Esophagus muscularis mucosa (tissue), 4 donors: ENCODE data around the gene GPR158. TPM values are rescaled to one million over a fixed set of nuclear protein-coding genes. Genes with fewer than 3 reads are reported as not detected.

Experiments
- DNase-seq: peaks from one replicate; pipeline ENCODE4 v3.0.0-alpha.2; 2017; ENCODE audit errors: extremely low spot score
- H3K27ac ChIP-seq, 4 donors: fragments of 200-600 bp; sonication (generic); replicated peaks in 1 of 4; 1 replicate in 3 of 4; 2 replicates in 1 of 4; pipeline ENCODE4 v1.5.1; 2016 to 2019; ENCODE audit warnings: mild to moderate bottlenecking in 1 of 4
- H3K27me3 ChIP-seq, 4 donors: fragments of 200-600 bp; sonication (generic); one replicate each; pipeline versions ENCODE4 v1.5.1 to v1.6.0; 2016 to 2019
- H3K36me3 ChIP-seq, 4 donors: fragments of 200-600 bp; sonication (generic); one replicate each; pipeline ENCODE4 v1.5.1; 2016 to 2019
- H3K4me1 ChIP-seq, 4 donors: fragments of 200-600 bp; sonication (generic); one replicate each; pipeline ENCODE4 v1.5.1; 2016 to 2019
- H3K4me3 ChIP-seq, 4 donors: fragments of 200-600 bp; sonication (generic); 1 replicate in 2 of 4; 2 replicates in 2 of 4; pipeline ENCODE4 v1.5.1; 2016 to 2019; ENCODE audit warnings: mild to moderate bottlenecking in 4 of 4, moderate library complexity in 1 of 4
- H3K9me3 ChIP-seq, 4 donors: fragments of 200-600 bp; sonication (generic); 1 replicate in 3 of 4; 2 replicates in 1 of 4; pipeline ENCODE4 v1.5.1; 2016 to 2019
- EP300 ChIP-seq: sonication (generic); formaldehyde crosslinking; IDR thresholded peaks from one replicate; pipeline ENCODE4 v1.6.1; 2017; ENCODE audit warnings: antibody characterized with exemption
- POLR2A ChIP-seq: fragments of 450-650 bp; IDR thresholded peaks from one replicate; pipeline ENCODE4 v1.6.1; 2017; ENCODE audit warnings: antibody characterized with exemption, moderate library complexity, mild to moderate bottlenecking, low read depth
- POLR2AphosphoS5 ChIP-seq, 2 donors: sonication (generic); formaldehyde crosslinking; IDR thresholded peaks; one replicate each; pipeline ENCODE4 v1.6.1; 2017; ENCODE audit warnings: antibody characterized with exemption in 2 of 2
- WGBS: methylation state at CpG from one replicate; pipeline ENCODE4 v1.1.5; 2018; 5-methylcytosine and 5-hydroxymethylcytosine counted together
- intact Hi-C: fragments of 100-400 bp; cut with DNase I; formaldehyde crosslinking; loops from one replicate; pipeline ENCODE4 v1.15.1; 2023
- total RNA-seq, 4 donors: library from RNA; depleted of rRNA; stranded (reverse); fragments of >200 nt; gene quantifications; one replicate each; pipeline versions ENCODE4 v1.1.0 to v1.2.1, GENCODE V29; 2016
- TF ChIP-seq, protein P1 (sequence below), 3 experiments: fragments of 200-600 bp in 2 of 3; fragments of 450-650 bp in 1 of 3; sonication (generic) in 2 of 3; IDR thresholded peaks; one replicate each; pipeline ENCODE4 v1.5.1; 2017 to 2019; ENCODE audit warnings: antibody characterized with exemption in 3 of 3, mild to moderate bottlenecking in 2 of 3, moderate library complexity in 1 of 3

Gene GPR158
- total RNA-seq, 4 donors from 2014 or later, result under 0.01 to 0.50 (median 0.13) TPM

DNA sequence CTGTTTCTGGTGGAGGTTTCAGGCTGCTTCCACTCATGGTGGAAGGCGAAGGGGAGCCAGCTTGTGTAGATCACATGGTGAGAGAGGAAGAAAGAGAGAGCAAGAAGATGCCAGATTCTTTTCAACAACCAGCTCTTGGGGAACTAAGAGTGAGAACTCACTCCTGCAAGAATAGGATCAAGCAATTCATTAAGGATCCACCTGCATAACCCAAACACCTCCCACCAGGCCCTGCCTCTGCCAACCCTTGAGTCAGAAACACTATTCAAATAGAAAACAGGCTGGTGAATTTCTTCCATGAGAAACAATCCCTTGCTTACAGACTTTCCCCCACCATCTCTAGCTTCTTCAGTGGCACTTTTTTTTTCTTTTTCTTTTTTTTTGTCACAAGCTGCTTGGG lies 317.2 kb downstream of the GPR158 start:
- WGBS, result 80% methylated on average over 1 of the region's 1 CpG

DNA sequence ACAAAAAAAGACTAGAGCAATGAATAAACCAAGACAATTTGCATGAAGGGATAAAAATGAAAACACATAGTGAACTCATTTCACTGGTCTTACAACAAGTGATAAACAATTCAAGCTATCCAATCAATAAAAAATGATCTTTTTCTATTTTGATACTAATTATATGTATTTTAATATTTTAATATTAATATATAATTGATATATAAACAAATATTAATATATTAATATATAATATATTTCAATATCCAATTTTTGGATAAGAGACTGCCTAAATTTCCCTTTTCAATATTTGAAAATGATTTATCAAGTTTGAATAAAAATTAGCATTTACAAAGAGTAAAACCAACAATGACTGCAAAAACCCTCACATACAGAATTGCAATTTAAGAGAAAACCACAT lies 317.9 kb downstream of the GPR158 start:
- Histone ChIP-seq H3K27me3 (peaks cover 0 to 3% (median 0%) of the 10 kb centered on the region in 4 donors), H3K36me3 (no peaks in the 10 kb centered on the region), H3K4me1 (no peaks in the 10 kb centered on the region), H3K9me3 (no peaks in the 10 kb centered on the region), H3K27ac (no peak overlapping the region), H3K4me3 (no peak overlapping the region)
- no peak for DNase-seq
- intact Hi-C loops, result no loop called here
- TF ChIP-seq POLR2A (no peak), EP300 (no peak), POLR2AphosphoS5 (IDR thresholded peaks at IDR 0.05) (no peak)
- TF ChIP-seq, protein P1, sequence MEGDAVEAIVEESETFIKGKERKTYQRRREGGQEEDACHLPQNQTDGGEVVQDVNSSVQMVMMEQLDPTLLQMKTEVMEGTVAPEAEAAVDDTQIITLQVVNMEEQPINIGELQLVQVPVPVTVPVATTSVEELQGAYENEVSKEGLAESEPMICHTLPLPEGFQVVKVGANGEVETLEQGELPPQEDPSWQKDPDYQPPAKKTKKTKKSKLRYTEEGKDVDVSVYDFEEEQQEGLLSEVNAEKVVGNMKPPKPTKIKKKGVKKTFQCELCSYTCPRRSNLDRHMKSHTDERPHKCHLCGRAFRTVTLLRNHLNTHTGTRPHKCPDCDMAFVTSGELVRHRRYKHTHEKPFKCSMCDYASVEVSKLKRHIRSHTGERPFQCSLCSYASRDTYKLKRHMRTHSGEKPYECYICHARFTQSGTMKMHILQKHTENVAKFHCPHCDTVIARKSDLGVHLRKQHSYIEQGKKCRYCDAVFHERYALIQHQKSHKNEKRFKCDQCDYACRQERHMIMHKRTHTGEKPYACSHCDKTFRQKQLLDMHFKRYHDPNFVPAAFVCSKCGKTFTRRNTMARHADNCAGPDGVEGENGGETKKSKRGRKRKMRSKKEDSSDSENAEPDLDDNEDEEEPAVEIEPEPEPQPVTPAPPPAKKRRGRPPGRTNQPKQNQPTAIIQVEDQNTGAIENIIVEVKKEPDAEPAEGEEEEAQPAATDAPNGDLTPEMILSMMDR (IDR thresholded peaks at IDR 0.05), result no peak

More for the DNA sequence above, 317.2 kb downstream of the GPR158 start:
- DNase-seq, result no peak
- H3K27me3 ChIP-seq, result peaks cover 0 to 3% (median 0%) of the 10 kb centered on the region in 4 donors
- no peaks in the 10 kb centered on the region for H3K9me3 ChIP-seq
- H3K27ac ChIP-seq, result no peak overlapping the region
- H3K36me3 ChIP-seq, result no peaks in the 10 kb centered on the region
- intact Hi-C loops, result no loop called here
- no peaks in the 10 kb centered on the region for H3K4me1 ChIP-seq
- no peak overlapping the region for H3K4me3 ChIP-seq
- TF ChIP-seq EP300 (no peak), POLR2AphosphoS5 (IDR thresholded peaks at IDR 0.05) (no peak), POLR2A (no peak)
- TF ChIP-seq, protein P1 (IDR thresholded peaks at IDR 0.05), result no peak

DNA sequence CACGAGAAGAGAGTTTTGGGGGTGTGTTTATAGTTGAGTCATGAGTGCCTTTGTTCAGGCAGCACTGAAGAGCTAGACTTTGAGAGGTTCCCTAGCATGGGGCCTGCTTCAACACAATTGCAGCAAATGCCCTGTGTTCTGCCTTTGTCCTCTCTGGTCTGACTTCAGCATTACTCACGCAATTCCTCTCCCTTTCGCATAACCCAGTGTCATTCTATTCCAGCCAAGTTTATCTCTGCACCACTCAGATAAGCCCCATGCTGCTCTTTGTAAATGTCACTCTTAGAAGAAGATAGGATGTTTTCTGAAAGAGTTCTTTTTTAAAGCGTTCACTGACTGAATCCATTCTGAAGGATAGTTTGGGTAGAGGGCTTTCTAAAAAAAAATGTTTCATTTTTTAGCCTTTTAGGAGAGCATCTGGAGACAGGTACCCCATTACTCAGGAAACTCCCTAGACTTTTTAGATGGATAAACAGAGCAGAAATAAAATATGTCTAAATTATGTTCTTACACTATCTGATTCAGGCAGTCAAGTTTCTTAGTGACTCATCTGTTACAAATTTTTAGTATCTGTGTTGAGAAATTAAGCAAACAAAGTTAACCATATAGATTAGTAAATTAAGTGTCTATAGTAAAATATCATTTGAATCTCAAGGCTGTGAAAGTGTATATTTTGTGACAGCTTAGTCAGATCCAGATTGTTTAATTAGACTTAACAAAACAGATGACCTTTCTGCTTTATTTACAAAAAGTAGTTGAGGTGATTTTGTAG lies 318.5 kb downstream of the GPR158 start:
- intact Hi-C loops, result no loop called here
- H3K27me3 ChIP-seq, result peaks cover 0 to 3% (median 0%) of the 10 kb centered on the region in 4 donors
- H3K27ac ChIP-seq, result no peak overlapping the region
- H3K4me1 ChIP-seq, result no peaks in the 10 kb centered on the region
- H3K4me3 ChIP-seq, result no peak overlapping the region
- TF ChIP-seq, protein P1 (IDR thresholded peaks at IDR 0.05), result no peak
- TF ChIP-seq POLR2AphosphoS5 (IDR thresholded peaks at IDR 0.05) (no peak), EP300 (no peak), POLR2A (no peak)
- no peaks in the 10 kb centered on the region for H3K36me3 ChIP-seq
- DNase-seq, result no peak
- WGBS, result 21% methylated on average over 3 of the region's 4 CpGs
- H3K9me3 ChIP-seq, result no peaks in the 10 kb centered on the region

DNA sequence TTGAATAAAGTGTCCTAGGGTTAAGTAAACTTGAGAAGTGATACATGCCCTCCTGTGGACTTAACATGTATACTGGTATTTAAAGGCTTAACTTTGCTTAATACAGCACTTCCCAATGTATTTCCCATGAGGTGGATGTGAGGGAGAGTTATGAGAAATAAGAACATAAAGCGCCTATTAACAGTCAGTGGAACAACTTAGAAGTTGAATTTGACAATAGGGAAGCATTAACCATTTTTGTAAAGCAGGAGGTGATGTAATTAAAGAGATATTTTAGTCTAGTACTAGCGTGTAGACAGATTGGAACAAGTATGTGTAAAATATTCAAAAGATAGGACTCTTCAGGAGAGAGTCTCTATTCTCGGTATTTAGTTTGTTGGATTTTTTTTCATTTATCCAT lies 322.4 kb downstream of the GPR158 start:
- TF ChIP-seq POLR2A (no peak), POLR2AphosphoS5 (IDR thresholded peaks at IDR 0.05) (no peak)
- no peaks in the 10 kb centered on the region for H3K36me3 ChIP-seq
- no peaks in the 10 kb centered on the region for H3K9me3 ChIP-seq
- H3K27me3 ChIP-seq, result peaks cover 0 to 3% (median 0%) of the 10 kb centered on the region in 4 donors
- no peak for DNase-seq
- WGBS, result 84% methylated on average over 3 of the region's 3 CpGs
- intact Hi-C loops, result no loop called here
- H3K4me3 ChIP-seq, result no peak overlapping the region
- no peaks in the 10 kb centered on the region for H3K4me1 ChIP-seq
- no peak overlapping the region for H3K27ac ChIP-seq

DNA sequence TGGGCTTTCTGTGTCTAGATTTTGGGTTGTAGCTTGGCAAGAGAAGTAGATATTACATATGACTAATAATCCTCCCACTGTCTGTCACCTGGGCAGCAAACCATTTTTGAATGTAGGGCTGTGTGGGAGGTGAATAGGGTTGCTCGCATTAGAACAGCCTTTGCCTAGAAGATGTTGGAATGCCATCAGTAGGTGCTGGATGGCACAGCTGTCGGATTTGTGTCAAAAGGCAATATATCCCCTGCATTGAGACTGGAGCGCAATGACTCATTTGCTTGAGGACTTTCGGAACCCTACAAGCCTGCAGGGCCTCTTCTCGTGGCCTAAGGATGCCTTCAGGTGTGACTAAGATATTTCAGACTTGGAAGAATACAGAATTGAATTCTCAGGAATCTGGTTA lies 323.8 kb downstream of the GPR158 start:
- TF ChIP-seq POLR2A (no peak), EP300 (no peak), POLR2AphosphoS5 (IDR thresholded peaks at IDR 0.05) (no peak)
- TF ChIP-seq, protein P1 (IDR thresholded peaks at IDR 0.05), result no peak
- Histone ChIP-seq H3K27ac (no peak overlapping the region), H3K4me1 (no peaks in the 10 kb centered on the region), H3K27me3 (peaks cover 0 to 3% (median 0%) of the 10 kb centered on the region in 4 donors), H3K4me3 (no peak overlapping the region), H3K36me3 (no peaks in the 10 kb centered on the region), H3K9me3 (no peaks in the 10 kb centered on the region)
- no peak for DNase-seq
- 80% methylated on average over 5 of the region's 5 CpGs for WGBS
- intact Hi-C loops, result no loop called here
